NCI-H2107 treated with DMSO at 0.1 percent for 48 hours (cell line): Measurements from ENCODE around the gene KRTAP5-8.
"Not testable (repeated sequence)": the region's sequence is repeated elsewhere in the genome, so short reads cannot be mapped to it uniquely, and the experiment has no call there.

Source experiments
- DNase-seq: peaks from one replicate; lab custom pipeline; 2025; ENCODE audit not compliant: unreplicated experiment; lab: John Stamatoyannopoulos, UW

Gene KRTAP5-8

GRCh38 chr11:71505781-71506180 is 32.0 kb upstream of the KRTAP5-8 start:
- DNase-seq = no peak

GRCh38 chr11:71507102-71507501 is 30.7 kb upstream of the KRTAP5-8 start:
- DNase-seq = no peak

DNA sequence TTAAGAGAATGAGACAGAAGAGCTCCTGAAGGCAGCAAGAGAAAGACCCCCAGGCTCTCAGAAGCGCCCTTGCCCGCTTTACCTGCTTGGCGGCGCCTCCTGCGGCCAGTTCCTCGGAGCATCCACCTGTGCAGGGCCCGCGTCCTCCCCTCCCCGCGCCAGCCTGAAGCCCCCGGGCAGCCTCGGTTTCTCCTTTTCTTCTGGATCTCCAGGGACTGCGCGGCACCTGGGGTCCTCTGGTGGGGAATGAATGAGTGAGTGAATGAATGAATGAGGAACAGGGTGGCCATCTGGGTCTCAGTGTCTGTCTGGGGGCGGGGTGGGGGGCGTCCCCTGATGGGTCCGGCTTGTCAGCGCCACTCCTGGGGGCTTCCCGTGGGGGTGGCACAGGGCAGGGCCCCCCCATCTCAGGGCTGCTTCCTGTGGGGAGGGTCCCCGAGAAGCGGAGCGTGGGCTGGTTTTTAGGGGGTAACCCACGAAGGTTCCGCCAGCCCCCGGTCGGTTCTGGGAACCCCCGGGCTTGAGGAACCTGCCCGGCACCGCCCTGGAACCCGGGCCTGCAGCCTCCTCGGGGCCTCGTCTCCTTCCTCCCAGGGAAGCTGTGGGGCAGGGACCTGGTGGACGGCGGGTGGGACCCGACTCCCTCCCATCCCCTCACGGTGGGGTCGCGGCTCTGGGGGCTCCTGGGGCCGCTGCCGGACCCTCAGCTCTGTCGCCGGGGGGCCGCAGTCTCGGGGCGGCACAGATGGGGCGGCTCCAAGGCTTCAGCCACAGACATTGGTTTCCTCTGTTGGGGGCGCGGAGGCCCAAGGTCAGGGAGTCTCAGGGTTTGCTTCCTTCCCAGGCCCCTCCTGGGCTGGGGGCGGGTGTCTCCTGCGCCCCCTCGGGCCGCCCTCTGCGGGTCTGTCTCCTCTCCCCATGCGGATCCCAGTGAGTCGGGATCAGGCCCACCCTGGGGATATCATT is 19.0 kb upstream of the KRTAP5-8 start:
- DNase-seq = no peak

DNA sequence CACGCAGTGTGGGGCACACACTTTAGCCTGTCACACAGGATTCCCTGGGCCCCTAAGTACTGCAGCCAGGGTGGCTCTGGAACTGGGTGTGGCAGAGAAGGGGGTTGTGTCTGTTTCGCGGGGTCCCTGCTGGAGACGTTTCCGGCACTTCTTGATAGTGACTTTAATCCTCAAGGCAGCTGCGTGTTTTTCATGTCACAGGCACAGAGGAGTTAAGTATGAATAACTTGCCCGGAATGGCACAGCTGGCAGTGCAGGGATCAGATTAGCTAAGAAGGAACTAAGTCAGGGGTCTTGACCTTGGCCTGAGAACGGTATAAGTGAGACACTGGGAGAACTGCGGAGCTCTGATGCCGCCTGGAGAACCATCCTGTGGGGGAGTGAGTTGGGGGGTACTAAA is 18.3 kb upstream of the KRTAP5-8 start:
- no peak for DNase-seq

DNA sequence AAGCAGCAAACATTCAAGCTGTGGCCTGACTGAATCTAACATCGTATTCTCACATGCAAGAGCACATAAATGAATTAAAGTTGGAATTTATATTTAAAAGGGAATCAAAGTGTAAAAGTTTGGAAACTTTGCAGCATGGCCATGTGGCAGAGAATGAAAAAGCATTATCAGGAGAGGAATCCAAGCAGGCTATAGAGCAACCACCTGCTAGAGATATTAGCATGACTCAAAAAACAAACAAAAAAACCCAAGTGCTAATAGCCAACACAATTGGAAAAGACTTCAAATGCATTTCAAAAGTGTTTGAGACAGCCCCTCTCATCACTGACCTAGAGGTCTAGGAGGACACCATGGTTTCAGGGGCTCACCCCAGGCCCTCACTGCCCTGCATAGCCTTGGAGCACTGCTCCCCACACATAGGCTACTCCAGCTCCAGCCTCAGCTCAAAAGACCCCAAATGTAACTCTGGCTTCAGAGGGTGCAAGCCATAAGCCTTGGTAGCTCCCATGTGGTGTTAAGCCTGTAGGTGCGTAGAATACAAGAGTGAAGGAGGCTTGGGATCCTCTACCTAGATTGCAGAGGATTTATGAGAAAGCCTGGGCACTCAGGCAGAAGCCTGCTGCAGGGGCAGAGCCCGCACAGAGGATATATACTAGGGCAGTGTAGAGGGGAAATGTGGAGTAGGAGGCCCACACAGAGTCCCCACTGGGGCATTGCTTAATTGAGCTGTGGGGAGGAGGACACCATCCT is 12.5 kb upstream of the KRTAP5-8 start:
- DNase-seq = no peak

DNA sequence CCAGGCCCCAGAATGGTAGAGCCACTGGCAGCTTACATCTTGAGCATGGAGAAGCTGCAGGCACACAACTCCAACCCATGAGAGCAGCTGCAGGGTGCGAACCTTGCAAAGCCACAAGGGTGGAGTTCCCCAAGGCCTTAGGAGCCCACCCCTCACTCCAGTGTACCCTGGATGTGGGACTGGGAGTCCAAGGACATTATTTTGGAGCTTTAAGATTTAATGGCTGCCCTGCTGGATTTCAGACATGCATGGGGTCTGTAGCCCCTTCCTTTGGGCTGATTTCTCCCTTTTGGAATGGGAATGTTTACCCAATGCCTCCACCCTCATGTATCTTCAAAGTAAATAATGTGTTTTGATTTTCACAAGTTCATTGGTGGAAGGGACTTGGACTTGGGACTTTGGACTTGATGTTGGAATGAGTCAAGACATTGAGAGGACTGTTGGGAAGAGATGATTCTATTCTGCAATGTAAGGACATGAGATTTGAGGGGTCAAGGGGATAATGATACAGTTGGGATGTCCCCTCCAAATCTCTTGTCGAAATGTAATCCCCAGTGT is 11.8 kb upstream of the KRTAP5-8 start:
- DNase-seq = no peak

- DNase-seq = not testable (repeated sequence)
Observed at GRCh38 chr11:71526796-71527575, 10.8 kb upstream of the KRTAP5-8 start, which contains the start of gene KRTAP5-7. Gene KRTAP5-7 (plus strand): TSS chr11:71527267. CDS start chr11:71527301, 34 bp downstream.

DNA sequence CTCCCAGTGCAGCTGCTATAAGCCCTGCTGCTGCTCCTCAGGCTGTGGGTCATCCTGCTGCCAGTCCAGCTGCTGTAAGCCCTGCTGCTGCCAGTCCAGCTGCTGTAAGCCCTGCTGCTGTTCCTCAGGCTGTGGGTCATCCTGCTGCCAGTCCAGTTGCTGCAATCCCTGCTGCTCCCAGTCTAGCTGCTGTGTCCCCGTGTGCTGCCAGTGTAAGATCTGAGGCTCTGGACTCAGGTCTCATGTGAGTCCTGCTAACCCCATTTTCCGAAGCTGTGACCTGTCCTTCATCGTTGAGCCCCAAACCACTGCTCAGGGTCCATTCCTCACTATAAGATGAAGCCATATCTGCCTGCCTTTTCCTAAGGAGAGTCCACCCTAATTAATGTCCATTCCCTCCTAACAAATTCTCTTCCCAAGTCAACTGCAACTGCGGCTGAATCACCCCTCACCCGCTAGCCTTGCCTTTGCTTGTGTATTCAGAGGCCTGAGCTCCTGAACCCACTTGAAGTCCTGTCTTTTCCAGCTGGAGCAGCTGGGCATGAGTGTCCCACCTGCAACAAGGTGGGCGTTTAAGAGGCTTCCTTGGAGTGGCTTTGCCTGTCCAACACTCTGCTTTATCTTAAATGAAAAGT is 10.1 kb upstream of the KRTAP5-8 start:
- DNase-seq = no peak

DNA sequence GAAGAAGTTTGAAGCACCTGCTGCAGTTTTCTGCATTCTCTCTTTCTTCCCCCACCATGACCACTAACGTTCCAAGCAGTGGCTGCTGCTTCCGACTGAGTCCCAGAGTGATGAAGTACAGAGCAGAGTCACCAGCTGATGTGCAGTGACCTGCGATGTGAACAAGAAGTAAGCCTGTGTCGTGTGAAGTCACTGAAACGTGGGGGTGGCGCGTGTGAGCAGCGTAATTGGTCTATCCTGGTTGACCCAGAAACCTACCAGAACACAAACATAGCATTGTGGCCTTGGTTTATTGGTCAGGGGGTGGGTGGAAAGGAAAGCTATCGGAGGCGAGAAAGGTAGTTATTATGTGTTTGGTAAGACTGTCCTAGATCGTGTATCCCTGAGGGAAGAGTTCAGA is 7.2 kb upstream of the KRTAP5-8 start:
- no peak for DNase-seq

- DNase-seq = no peak
Observed at GRCh38 chr11:71532036-71532610, 5.7 kb upstream of the KRTAP5-8 start.

DNA sequence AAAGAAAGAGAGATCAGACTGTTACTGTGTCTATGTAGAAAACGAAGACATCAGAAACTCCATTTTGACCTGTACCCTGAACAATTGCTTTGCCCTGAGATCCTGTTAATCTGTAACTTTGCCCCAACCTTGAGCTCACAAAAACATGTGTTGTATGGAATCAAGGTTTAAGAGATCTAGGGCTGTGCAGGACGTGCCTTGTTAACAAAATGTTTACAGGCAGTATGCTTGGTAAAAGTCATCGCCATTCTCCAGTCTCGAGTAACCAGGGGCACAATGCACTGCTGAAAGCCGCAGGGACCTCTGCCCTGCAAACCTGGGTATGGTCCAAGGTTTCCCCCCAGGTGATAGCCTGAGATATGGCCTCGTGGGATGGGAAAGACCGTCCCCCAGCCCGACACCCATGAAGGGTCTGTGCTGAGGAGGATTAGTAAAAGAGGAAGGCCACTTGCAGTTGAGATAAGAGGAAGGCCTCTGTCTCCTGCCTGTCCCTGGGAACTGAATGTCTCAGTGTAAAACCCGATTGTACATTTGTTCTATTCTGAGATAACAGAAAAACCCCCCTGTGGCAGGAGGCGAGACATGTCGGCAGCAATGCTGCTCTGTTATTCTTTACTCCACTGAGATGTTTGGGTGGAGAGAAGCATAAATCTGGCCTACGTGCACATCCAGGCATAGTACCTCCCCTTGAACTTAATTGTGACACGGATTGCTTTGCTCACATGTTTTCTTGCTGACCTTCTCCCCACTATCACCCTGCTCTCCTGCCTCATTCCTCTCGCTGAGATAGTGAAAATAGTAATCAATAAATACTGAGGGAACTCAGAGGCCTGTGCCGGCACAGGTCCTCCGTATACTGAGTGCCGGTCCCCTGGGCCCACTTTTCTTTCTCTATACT is 2.9 kb upstream of the KRTAP5-8 start:
- DNase-seq = not testable (repeated sequence)

- no peak for DNase-seq
Observed at GRCh38 chr11:71535825-71536224, 2.0 kb upstream of the KRTAP5-8 start.

DNA sequence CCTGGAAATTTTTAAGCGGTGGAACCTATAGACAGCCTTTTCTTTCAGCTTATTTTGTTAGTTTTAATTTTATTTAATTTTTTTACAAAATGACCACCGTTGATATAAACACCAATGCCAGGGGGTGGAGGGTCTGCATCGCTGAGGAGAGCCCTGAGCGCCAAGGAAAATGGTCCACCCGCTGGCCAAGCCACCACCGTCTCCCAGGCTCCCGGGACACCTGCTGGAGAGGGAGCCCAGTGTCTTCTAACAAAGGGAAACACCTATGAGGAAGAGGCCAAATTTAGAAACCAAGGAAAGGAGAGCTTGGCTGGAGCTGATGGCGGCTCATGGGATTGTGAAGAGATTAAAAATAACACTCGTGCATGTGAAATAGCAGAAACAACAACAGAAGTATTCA is 288 bp upstream of the KRTAP5-8 start:
- DNase-seq = no peak

- no peak for DNase-seq
Observed at GRCh38 chr11:71538666-71538990, 803 bp downstream of the KRTAP5-8 start.

DNA sequence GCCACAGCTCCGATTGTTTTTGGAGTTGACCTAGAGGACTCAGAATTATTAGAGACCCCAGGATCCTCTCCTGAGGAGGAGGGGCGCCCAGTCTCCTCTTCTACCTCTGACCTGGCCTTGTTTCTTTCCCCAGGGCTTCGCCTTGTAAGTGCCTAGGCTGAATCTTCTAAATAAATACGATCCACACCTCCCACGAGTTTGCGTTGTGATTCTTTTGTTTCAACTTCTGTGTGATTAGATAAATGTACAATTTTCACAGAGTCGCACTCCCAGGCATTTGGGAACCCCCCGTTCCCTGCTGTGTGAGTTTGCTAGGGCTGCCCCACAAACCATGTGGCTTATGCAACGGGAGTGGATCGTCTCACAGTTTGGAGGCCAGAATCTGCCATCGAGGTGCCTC is 1.2 kb downstream of the KRTAP5-8 start:
- no peak for DNase-seq

GRCh38 chr11:71539971-71540370 is 2.1 kb downstream of the KRTAP5-8 start:
- not testable (repeated sequence) for DNase-seq

GRCh38 chr11:71540521-71541304 is 2.9 kb downstream of the KRTAP5-8 start:
- not testable (repeated sequence) for DNase-seq

DNA sequence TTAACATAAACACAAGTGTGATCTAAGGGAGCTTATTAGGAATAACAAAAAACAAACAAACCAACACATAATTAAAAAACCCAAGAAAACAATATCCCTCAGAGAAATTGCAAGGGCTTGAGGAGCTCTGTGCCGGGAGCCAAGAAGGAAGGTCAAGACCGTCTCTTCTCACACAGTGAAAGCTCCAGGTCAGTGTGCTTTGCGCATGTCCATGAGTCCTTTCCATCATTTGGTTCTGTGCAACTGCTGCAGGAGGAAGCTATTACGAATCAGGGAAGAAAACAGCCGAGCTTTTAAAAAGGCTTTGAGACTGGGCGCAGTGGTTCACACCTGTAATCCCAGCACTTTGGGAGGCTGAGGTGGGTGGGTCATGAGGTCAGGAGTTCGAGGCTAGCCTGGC is 4.6 kb downstream of the KRTAP5-8 start:
- DNase-seq = no peak
